Spleen (tissue), 7 donors: Measurements from ENCODE around the gene SRP54.
"Not testable (repeated sequence)": the region's sequence is repeated elsewhere in the genome, so short reads cannot be mapped to it uniquely, and the experiment has no call there.

Experiments used
- CTCF ChIP-seq, 11 experiments: fragments of 200-600 bp in 7 of 11; fragments of 450-650 bp in 4 of 11; sonication (generic) in 4 of 11; IDR thresholded peaks in 8 of 11; conservative IDR thresholded peaks in 3 of 11; 1 replicate in 7 of 11; 2 replicates in 4 of 11; pipeline versions ENCODE4 v1.4.0 to v1.8.0; 2016 to 2021; ENCODE audit warnings: antibody characterized with exemption in 11 of 11, inconsistent platforms in 4 of 11, mild to moderate bottlenecking in 1 of 11
- POLR2A ChIP-seq, 3 donors: fragments of 450-650 bp; IDR thresholded peaks; one replicate each; pipeline ENCODE4 v1.5.1; 2017; ENCODE audit warnings: antibody characterized with exemption in 3 of 3, mild to moderate bottlenecking in 1 of 3
- donor health status: DM: no; HTN: no; CAD: no; lungs with moderate emphysema.
- donor health status: DM: no; HTN: no; CAD: no.
- donor health status: DM: no; HTN: no; CAD: no.

- TF ChIP-seq CTCF (IDR thresholded peaks at IDR 0.05 in 8 of 11, conservative IDR thresholded peaks at IDR 0.05 in 3 of 11); POLR2A (IDR thresholded peaks at IDR 0.05): not testable (repeated sequence)
These were observed 78.5 kb downstream of the SRP54 start for GRCh38 chr14:35061113-35061791.
